HG02678 (cell line): ENCODE data around the gene BMERB1.
"Not testable (repeated sequence)": the region's sequence is repeated elsewhere in the genome, so short reads cannot be mapped to it uniquely, and the experiment has no call there.

Experiments
- ATAC-seq: cut with Tn5 transposase; IDR thresholded peaks from one replicate; pipeline ENCODE4 v1.9.1; 2021; ENCODE audit warnings: mild to moderate bottlenecking, moderate library complexity; ENCODE audit not compliant: unreplicated experiment

Gene BMERB1

DNA sequence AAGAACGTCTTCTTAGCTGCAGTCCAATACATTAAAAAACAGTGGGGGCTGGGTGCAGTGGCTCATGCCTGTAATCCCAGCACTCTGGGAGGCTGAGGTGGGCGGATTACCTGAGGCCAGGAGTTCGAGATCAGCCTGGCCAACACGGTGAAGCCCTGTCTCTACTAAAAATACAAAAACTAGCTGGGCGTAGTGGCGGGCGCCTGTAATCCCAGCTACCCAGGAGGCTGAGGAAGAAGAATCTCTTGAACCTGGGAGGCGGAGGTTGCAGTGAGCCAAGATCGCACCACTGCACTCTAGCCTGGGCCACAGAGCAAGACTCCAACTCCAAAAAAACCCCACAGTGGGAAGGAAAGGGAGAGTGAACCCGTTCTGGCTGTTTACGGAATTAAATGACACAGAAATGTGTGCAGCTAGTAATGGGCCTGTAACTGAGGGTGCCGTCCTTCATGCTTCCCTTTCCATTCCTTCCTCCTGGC lies 172.9 kb downstream of the BMERB1 start:
- not testable (repeated sequence) for ATAC-seq

DNA sequence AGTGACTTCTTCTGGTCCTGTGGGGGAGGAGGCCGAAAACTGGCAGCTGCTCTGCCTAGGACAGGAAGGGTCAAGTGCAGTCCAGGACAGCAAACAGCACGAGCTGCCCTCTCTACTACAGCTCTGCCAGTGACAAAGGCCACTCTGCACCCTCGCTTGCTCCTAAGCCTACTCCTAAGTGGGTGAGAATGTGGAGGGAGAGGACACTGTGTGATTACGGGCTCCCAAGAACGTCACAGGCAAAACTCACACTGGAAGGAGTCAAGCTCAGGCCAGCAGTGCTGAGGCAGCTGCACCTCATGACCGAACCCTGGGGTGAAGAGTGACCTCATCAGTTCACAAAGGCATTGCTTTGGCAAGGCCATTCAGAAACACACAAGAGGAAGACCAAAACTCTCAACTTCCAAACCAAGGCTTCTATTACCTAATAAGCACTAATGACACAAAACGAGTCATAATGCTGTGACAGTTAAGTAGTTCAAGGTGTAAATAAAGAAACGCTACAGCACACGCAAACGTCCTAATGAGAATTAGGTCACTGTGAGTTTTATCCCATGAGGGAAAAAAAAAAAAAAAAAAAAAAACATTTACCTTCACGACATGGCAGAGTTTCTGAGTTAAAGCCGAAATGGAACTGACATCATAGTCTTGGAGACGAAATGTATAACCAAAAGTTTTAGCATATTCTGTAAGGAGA lies 173.5 kb downstream of the BMERB1 start:
- no peak for ATAC-seq

DNA sequence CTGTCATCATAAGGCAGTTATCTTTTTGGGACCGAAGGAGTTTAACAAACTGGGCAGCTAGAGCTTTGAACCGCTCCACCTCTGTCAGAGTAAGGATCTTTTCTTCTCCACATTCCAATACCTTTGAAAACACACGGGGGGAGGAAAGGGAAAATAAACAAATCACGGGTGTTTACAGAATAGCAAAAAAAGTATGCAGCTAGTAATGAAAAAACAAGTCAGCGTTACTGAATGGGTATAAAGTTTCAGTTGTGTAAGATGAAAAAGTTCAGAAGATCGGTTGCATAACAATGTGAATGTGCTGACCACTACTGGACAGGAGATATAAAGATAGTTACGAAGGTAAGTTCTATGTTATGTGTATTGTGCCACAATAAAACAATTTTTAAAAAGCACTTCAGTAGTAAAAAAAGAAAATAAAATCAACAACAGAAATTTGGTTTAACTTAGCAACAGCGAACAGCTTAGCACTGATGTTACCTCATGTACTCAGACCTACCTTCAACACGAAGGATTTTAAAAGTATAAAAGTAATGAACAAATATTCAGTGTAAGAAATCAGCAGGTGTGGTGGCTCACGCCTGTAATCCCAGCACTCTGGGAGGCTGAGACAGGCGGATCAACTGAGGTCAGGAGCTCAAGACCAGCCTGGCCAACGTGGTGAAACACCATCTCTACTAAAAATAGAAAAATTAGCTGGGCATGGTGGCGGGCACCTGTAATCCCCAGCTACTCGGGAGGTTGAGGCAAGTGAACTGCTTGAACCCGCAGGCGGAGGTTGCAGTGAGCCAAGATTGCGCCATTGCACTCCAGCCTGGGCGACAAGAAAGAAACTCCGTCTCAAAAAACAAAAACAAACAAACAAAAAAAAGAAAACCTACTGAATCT lies 174.3 kb downstream of the BMERB1 start:
- no peak for ATAC-seq

DNA sequence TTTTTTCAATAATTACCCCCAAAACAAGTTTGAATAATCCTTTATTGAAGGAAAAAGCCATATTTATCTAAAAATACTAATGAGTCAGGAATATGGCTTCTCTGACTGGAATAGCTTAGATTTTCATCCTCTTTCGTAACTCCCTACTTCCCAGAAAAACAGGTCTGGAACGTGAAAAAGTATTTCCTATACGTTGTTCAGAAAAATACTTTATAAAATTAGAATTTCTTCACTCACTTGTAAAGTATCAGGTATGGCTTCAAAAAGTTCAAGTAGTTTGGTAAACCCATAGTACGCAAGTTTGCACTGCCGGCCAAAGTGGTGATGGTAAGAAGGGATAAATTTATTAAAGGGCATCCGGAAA lies 174.9 kb downstream of the BMERB1 start:
- ATAC-seq = no peak

DNA sequence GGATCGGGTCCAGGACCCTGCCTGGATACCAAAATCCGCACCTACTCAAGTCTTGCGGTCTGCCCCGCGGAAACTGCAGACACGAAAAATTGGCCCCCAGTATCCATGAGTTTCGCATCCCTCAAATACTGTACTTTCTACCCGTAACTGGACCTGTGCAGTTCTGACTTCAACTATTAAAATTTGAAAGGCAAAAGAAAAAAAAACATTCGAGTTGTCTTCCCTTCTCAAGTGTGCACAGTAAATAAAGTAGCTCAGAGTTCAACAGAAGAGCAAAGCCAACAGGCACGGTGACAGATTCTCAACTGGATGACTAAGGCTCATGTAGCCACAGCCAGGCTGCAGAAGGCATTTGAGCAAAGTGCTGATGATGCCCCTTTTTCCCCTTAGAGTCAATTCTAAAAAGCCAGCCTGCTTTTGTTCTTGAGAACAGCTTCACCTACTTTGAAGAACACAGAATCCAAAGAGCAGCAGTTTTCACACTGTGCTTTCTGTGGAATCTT lies 176.0 kb downstream of the BMERB1 start:
- no peak for ATAC-seq

DNA sequence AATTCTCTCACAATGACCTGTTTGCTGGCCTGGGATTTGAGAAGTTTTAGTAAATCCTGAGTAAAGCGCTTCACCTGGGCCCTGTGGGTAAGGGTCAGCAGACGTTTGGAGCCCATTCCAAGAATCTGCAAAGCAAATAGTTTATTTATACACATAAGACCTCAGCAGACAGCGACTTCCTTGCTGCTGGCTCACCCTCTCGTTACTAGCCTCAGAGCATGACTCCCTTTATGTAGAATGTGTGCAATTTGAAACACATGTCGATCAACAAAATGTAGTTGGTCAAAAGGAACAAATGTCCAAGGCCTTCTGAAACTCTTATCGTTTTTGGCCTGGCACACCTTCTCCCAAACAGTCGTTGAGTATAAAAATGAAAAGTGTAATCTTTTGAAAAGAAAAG lies 177.2 kb downstream of the BMERB1 start:
- no peak for ATAC-seq

DNA sequence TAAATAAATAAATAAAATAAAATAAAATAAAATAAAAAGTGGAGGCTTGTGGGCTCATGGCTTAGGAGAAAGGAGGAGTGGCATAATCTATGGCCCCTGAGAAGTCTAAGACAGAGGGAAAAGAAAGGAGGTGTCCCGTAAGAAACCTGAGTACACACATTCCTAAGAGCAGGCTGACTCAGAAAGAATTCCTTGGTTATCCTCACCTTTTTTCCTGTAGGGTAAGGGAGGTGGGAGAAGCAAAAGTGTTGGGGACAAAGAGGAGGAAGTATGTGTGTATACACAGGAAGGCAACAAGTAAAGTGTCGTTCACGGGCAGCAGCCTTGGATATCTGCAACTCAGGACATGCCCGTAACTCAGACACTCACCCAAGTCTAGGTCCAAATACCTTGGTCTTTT lies 179.3 kb downstream of the BMERB1 start:
- ATAC-seq = no peak

DNA sequence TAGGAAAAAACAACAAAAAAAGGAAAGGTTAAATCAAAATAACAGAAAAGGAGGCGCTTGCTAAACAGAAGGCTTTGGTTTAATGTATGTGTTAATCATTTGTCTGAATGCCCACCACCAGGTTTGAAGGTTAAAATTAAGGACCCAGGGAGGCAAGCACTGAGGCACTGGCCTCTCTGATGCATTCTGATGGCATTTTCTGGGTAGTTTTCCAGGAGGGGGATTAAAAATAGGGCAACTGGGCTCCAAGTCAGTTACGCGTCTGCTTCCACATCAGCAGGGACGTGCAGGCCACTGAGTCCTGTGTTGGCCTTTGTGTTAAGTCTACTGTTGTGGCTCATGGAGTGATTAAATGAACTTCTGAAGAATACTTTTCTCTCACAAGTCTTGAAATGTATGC lies 181.6 kb downstream of the BMERB1 start:
- ATAC-seq = no peak

DNA sequence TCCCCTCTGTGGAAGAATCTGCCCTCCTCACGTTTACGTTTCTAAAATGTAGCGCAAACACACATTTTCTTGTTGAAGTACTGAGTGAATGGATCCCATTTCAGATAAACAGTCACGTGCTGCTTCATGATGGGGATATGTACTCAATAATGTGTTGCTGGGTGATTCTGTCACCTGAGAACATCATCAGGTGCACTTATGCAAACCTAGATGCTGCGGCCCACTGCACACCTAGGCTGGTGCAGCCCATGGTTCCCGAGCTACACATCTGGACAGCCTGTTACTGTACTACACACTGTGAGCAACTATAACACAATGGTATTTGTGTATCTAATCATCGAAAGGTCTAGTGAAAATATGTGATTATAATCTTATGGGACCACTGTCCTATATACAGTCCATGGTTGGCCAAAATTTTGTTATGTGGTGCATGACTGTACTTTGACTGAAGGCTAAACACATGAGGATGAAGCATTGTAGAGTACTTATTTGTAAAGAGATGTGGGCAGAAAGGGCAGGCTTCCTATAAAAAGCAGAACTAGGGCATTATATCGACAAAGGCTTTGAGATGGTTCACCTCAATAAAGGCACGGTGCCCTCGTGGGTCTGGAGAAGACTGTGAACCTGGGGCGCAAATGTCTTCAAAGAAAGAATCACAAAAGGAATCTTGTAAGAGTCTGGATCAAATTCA lies 182.2 kb downstream of the BMERB1 start:
- no peak for ATAC-seq

DNA sequence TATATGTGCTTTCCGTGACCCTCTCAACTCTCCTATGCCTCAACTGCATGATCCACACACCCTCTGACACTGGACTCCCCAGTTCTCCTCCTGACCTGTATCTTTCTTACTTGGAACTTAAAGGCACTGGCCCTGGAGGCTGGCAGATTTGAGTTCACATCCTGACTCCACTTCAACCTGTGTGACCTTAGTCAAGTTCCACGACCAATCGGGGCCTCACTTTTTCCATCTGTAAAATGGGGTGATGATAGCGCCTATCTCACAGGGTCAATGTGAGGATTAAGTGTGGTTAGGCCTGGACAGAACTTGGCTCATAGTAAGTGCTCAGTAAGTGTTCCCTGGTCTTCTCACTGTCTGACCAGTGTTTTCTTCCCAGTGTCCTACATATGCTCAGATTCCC lies 183.5 kb downstream of the BMERB1 start:
- no peak for ATAC-seq

DNA sequence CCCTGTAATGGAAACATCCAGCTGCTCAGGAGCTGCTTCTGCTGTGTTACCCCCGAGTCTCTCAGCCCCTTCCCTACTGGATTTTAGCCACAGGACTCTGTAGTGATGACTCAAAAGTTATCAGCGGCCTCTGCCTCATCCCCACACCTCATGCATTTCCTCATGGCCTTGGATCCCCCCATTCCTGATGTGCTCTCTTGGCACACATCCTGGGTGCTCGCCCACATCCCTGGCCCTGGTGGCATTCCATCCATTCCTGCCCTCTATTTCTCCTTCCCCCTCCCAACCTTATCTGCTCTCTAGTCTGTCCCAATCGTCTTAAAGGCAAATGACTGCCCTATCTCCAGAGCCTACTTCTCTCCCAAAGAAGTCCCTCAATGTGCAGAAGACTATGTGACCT lies 184.0 kb downstream of the BMERB1 start:
- ATAC-seq = no peak

DNA sequence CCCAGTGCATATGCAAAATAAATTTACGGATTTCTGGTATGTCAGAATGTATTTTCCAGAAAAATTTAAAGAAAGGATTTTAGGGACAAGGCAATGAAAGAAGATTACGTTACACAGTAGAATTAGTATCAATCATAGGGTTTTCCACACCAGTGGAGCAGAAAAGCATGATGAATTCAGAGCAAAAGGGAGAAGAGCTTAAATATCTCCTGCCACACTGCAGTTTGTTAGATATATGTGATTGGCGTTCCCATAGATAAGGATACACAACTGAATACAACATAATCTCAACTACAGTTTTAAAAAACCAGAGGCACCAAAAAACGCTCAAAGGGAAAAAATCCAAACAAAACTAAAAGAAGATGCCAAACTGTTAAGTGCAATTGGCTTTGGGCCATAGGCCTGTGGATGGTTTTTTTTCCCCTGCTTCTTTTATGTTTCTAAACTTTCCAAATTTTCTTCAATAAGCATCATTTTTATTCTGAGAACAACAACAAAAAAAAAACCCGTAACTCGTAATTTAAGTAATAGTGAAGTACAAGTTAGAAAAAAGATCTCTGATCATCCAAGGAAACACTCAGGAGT lies 186.3 kb downstream of the BMERB1 start:
- ATAC-seq = no peak

DNA sequence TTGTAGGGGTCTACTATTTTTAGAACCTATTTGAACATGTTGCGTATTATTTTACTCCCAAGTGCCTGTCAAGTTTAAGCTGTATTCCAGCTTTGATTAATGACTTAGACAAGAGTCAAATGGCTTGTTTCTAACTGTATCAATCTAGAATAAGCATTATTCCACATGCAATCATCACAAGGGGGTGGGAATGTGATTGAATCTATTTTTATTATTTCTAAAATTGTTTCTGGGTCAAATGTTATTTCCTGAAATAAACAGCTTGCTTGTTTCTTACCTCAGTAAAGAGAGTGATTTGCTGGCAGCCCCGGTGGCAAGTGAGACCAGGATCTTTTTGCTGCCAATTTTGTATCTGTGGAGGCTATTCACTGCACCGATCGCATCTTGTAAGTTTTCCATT lies 187.1 kb downstream of the BMERB1 start:
- ATAC-seq = no peak

DNA sequence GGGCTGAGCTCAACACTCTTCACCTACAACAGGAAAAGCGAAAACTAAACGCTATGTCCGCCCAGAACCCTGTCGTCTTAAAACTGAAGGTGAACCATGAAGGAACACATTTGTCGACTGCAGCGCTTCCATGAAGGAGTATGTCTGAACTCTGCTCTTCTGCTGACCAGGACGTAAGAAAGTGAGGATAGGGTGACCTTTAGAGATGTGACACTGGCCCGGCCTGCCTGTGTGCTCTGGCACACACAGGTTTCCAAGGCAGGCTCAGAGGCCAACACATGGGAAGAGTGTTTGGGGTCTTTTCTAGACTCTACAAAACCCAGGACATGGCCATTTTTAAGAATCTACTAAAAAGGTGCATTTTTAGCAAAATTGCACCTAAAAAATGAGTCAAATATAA lies 187.5 kb downstream of the BMERB1 start:
- no peak for ATAC-seq

DNA sequence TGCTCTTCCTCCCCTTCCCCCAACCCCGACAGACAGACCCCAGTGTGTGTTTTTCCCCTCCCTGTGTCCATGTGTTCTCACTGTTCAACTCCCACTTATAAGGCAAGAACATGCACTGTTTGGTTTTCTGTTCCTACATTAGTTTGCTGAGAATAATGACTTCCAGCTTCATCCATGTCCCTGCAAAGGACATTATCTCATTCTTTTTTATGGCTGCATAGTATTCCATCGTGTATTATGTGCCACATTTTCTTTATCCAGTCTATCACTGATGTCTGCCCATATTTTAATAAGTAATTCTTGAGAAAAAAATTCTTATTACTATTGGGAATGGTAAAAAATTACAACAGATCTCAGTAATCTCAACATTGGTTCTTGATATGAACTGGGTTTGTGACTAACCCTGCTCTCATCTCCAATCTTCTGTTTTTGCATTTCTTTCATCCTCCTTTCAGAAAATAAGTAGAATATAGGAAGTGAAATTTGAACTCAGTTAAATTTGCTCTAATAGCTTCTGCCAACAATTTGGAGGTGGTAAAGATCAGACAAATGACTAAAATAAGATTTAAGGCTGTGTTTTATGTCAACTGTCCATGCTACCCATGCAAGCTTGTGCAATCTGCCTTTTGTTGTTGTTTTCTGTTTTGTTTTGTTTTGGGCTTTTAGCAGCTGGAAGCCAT lies 197.5 kb downstream of the BMERB1 start:
- no peak for ATAC-seq

DNA sequence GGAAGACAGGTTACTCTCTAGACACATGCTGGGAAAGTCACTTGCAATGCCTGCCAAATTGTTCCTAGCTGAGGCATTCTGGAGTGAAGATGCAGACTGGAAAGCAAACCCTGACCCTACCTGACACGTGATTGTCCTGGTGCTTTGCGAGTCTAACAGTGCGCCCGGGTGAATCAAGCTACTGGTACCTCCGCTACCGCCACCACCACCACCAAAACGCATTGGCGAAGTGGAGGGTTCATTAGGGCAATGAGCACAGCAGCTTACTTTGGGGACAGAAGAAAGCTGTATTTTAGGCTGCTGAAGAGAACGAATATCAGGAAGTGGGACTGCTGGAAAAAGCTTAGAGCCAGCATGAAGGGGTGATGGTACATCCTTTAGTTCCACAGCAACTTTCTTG lies 201.5 kb downstream of the BMERB1 start:
- no peak for ATAC-seq

DNA sequence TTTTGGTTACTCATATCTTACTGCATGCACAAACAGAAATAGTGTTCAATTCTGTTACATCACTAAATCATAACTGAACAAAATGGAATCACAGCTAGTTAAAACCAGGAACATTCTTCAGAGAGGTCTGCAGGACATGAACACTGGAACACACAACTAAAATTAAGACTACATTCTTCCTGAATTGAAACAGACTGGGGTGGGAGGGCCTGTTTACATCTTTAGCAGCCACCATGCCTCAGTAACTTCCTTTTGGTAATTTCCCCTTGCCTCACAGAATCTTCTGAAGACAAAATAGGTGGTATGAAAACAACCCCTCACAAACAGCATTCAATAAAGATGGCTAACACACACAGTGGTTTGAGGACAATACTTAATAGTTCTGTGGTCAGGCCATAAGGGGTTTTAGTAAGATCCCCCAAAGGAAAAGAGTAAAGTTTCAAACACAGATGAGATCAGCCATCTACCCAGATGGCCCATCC lies 202.0 kb downstream of the BMERB1 start:
- no peak for ATAC-seq
